SW480 (cell line): ENCODE data around the gene GCLM.

Experiments
- DNase-seq: peaks from one replicate; pipeline ENCODE4 v3.0.0-alpha.2; 2016; ENCODE audit warnings: low spot score

GCLM gene

GRCh38 chr1:93846992-93847810 is 62.0 kb downstream of the GCLM start:
- peak; percentile 83 for DNase-seq

- peak; percentile 89 for DNase-seq
Measured at GRCh38 chr1:93846206-93846991, 62.8 kb downstream of the GCLM start.

- DNase-seq, result peak; percentile 72
Measured at GRCh38 chr1:93845538-93846205, 63.6 kb downstream of the GCLM start.

- peak; percentile 76 for DNase-seq
Measured at GRCh38 chr1:93844262-93845045, 64.8 kb downstream of the GCLM start.

GRCh38 chr1:93842750-93843500 is 66.3 kb downstream of the GCLM start:
- DNase-seq, result no peak

- no peak for DNase-seq
Measured at GRCh38 chr1:93841771-93842170, 67.5 kb downstream of the GCLM start.

GRCh38 chr1:93840956-93841482 is 68.2 kb downstream of the GCLM start:
- no peak for DNase-seq

GRCh38 chr1:93839753-93840152 is 69.5 kb downstream of the GCLM start:
- DNase-seq, result no peak

GRCh38 chr1:93839307-93839706 is 69.9 kb downstream of the GCLM start:
- DNase-seq, result no peak

GRCh38 chr1:93837961-93838360 is 71.3 kb downstream of the GCLM start:
- no peak for DNase-seq
